Neural cell (in vitro differentiated cells): ENCODE data around the gene TRAF3. TPM values are rescaled to one million over a fixed set of nuclear protein-coding genes. Genes with fewer than 3 reads are reported as not detected.

Source experiments
- H2AFZ ChIP-seq: fragments of 200-600, 300-800 bp; sonication (generic), shearing (Covaris generic); 2 replicates; pipeline ENCODE4 v1.6.0; 2014; ENCODE audit warnings: low read depth, mild to moderate bottlenecking, antibody characterized with exemption, low read length, moderate library complexity
- H3F3A ChIP-seq: fragments of 200-600 bp; shearing (Covaris generic); 2 replicates; pipeline ENCODE4 v1.6.1; 2016; ENCODE audit warnings: mild to moderate bottlenecking, moderate library complexity, mixed read lengths, antibody characterized with exemption, low read length; ENCODE audit not compliant: insufficient read depth, poor library complexity, severe bottlenecking
- H3K27ac ChIP-seq: fragments of 200-600, 300-800 bp; sonication (generic), shearing (Covaris generic); 2 replicates; pipeline ENCODE4 v1.5.1; 2014; ENCODE audit warnings: mild to moderate bottlenecking, low read length, moderate library complexity
- H3K27me3 ChIP-seq: fragments of 300-800, 200-600 bp; sonication (generic), shearing (Covaris generic); 2 replicates; pipeline ENCODE4 v1.6.0; 2014; ENCODE audit warnings: mild to moderate bottlenecking, low read depth, low read length, moderate library complexity; ENCODE audit not compliant: insufficient read depth
- H3K36me3 ChIP-seq: fragments of 300-800, 200-600 bp; sonication (generic), shearing (Covaris generic); 2 replicates; pipeline ENCODE4 v1.5.1; 2014; ENCODE audit warnings: mild to moderate bottlenecking, antibody characterized with exemption, low read length, moderate library complexity; ENCODE audit not compliant: insufficient read depth
- H3K4me2 ChIP-seq: fragments of 300-800, 200-600 bp; sonication (generic), shearing (Covaris generic); 2 replicates; pipeline ENCODE4 v1.6.0; 2014; ENCODE audit warnings: mild to moderate bottlenecking, low read length
- H3K4me3 ChIP-seq: fragments of 300-800, 200-600 bp; sonication (generic), shearing (Covaris generic); 2 replicates; pipeline ENCODE4 v1.5.1; 2014; ENCODE audit warnings: mild to moderate bottlenecking, low read length, moderate library complexity
- H3K79me2 ChIP-seq: fragments of 200-600 bp; shearing (Covaris generic); replicated peaks from 2 replicates; pipeline ENCODE4 v1.6.0; 2014; ENCODE audit warnings: mild to moderate bottlenecking, low read length, moderate library complexity; ENCODE audit not compliant: insufficient read depth
- H3K9ac ChIP-seq: fragments of 300-800, 200-600 bp; sonication (generic), shearing (Covaris generic); 2 replicates; pipeline ENCODE4 v1.6.1; 2016; ENCODE audit warnings: mild to moderate bottlenecking, low read length, mixed read lengths
- H3K9me2 ChIP-seq: fragments of 200-600 bp; shearing (Covaris generic); 2 replicates; pipeline ENCODE4 v1.6.1; 2016; ENCODE audit warnings: mild to moderate bottlenecking, low read length, mixed read lengths; ENCODE audit not compliant: insufficient read depth
- H3K9me3 ChIP-seq: fragments of 200-600, 300-800 bp; sonication (generic), shearing (Covaris generic); 2 replicates; pipeline ENCODE4 v1.6.1; 2016; ENCODE audit warnings: mild to moderate bottlenecking, mixed run types, low read length, moderate library complexity, mixed read lengths
- H4K20me1 ChIP-seq: fragments of 200-600 bp; shearing (Covaris generic); 2 replicates; pipeline ENCODE4 v1.6.1; 2016; ENCODE audit warnings: mild to moderate bottlenecking, mixed run types; ENCODE audit not compliant: insufficient read depth
- EP300 ChIP-seq: fragments of 450-650 bp; conservative IDR thresholded peaks from 2 replicates; pipeline ENCODE4 v1.6.1; 2014; ENCODE audit warnings: antibody characterized with exemption, mild to moderate bottlenecking, moderate library complexity; ENCODE audit not compliant: poor library complexity, severe bottlenecking
- EZH2 ChIP-seq: fragments of 200-600, 300-800 bp; shearing (Covaris generic), sonication (generic); IDR thresholded peaks from 2 replicates; pipeline ENCODE4 v1.6.1; 2014; ENCODE audit warnings: antibody characterized with exemption, low read length, borderline replicate concordance, mild to moderate bottlenecking; ENCODE audit not compliant: insufficient read depth, poor library complexity, severe bottlenecking
- MXI1 ChIP-seq: fragments of 450-650 bp; conservative IDR thresholded peaks from 2 replicates; pipeline ENCODE4 v1.6.1; 2014; ENCODE audit warnings: antibody characterized with exemption, mild to moderate bottlenecking; ENCODE audit not compliant: poor library complexity, severe bottlenecking
- POLR2AphosphoS5 ChIP-seq: IDR thresholded peaks from 2 replicates; pipeline ENCODE4 v1.6.1; 2012
- RAD21 ChIP-seq: fragments of 450-650 bp; conservative IDR thresholded peaks from 2 replicates; pipeline ENCODE4 v1.6.1; 2014; ENCODE audit warnings: antibody characterized with exemption, mild to moderate bottlenecking, moderate library complexity
- REST ChIP-seq: IDR thresholded peaks from 2 replicates; pipeline ENCODE4 v1.6.1; 2012; ENCODE audit warnings: borderline replicate concordance
- SMC3 ChIP-seq: fragments of 450-650 bp; conservative IDR thresholded peaks from 2 replicates; pipeline ENCODE4 v1.6.1; 2014; ENCODE audit warnings: antibody characterized with exemption, mild to moderate bottlenecking, moderate library complexity; ENCODE audit not compliant: poor library complexity
- TAF1 ChIP-seq: IDR thresholded peaks from 2 replicates; pipeline ENCODE4 v1.6.1; 2012; ENCODE audit warnings: low read depth
- polyA plus RNA-seq: library from polyadenylated mRNA; depleted of rRNA; stranded (reverse); fragments of >200 nt; gene quantifications from 2 replicates; pipeline ENCODE4 v1.2.3, GENCODE V29; 2014
- TF ChIP-seq, protein P1 (sequence below): fragments of 450-650 bp; IDR thresholded peaks from 2 replicates; pipeline ENCODE4 v1.5.1; 2014; ENCODE audit warnings: antibody characterized with exemption, mild to moderate bottlenecking, moderate library complexity; ENCODE audit not compliant: poor library complexity, severe bottlenecking

The TRAF3 gene
- polyA plus RNA-seq, 1 donor from 2014 or later = 13.3 TPM

GRCh38 chr14:102948698-102949061 lies 171.4 kb downstream of the TRAF3 start:
- no peaks in the 10 kb centered on the region for H3K9me3 ChIP-seq
- no peak overlapping the region for H3K27ac ChIP-seq
- no peaks in the 10 kb centered on the region for H3K79me2 ChIP-seq
- H2AFZ ChIP-seq = no peak overlapping the region
- TF ChIP-seq REST = no peak
- no peak for TF ChIP-seq MXI1
- TF ChIP-seq RAD21 = no peak
- H3K27me3 ChIP-seq = no peaks in the 10 kb centered on the region
- peaks cover 5% of the 10 kb centered on the region for H3K36me3 ChIP-seq
- H3K4me2 ChIP-seq = no peak overlapping the region
- no peaks in the 10 kb centered on the region for H3K9me2 ChIP-seq
- no peaks in the 10 kb centered on the region for H4K20me1 ChIP-seq
- H3K4me3 ChIP-seq = no peak overlapping the region
- H3F3A ChIP-seq = no peaks in the 10 kb centered on the region
- no peak overlapping the region for H3K9ac ChIP-seq

DNA sequence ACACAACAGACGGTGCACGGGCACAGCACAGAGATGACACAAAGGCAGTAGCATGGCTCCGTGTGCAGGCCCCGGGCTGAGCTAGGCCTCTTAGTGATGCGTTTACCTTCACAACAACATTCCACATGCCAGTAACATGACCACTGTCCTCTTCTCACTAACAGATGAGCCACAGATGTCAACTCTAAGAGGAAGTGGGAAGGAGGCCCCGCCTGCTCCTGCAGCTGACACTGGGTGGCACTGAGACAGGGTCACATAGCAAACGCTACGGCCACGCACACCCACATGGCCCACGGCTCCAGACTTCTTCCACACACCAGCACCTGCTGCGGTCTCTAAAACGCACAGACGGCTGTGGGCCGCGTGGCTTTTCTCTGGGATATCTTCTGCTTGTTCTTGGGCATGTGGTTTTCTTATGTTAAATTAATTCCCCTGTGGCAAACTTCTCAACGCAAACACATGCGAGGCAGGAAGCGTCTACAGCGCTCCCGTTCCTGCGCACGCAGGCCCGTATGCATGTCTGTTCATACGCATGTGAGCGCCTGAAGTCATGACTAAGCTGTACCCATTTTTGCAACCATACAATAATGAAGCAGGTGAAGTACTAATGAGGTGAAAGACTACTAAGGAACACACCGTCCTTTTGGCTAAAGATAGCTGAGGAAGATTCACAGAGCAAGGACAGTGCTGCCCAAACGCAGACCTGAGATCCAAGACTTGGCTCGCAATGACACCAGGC lies 172.0 kb downstream of the TRAF3 start:
- Histone ChIP-seq H3K4me2 (no peak overlapping the region), H3F3A (no peaks in the 10 kb centered on the region), H3K36me3 (peaks cover 5% of the 10 kb centered on the region), H3K9me3 (no peaks in the 10 kb centered on the region), H3K27me3 (no peaks in the 10 kb centered on the region), H3K27ac (no peak overlapping the region), H3K9me2 (no peaks in the 10 kb centered on the region), H2AFZ (no peak overlapping the region), H3K4me3 (no peak overlapping the region), H4K20me1 (no peaks in the 10 kb centered on the region), H3K79me2 (no peaks in the 10 kb centered on the region), H3K9ac (no peak overlapping the region)
- no peak for TF ChIP-seq TAF1
- TF ChIP-seq, protein P1, sequence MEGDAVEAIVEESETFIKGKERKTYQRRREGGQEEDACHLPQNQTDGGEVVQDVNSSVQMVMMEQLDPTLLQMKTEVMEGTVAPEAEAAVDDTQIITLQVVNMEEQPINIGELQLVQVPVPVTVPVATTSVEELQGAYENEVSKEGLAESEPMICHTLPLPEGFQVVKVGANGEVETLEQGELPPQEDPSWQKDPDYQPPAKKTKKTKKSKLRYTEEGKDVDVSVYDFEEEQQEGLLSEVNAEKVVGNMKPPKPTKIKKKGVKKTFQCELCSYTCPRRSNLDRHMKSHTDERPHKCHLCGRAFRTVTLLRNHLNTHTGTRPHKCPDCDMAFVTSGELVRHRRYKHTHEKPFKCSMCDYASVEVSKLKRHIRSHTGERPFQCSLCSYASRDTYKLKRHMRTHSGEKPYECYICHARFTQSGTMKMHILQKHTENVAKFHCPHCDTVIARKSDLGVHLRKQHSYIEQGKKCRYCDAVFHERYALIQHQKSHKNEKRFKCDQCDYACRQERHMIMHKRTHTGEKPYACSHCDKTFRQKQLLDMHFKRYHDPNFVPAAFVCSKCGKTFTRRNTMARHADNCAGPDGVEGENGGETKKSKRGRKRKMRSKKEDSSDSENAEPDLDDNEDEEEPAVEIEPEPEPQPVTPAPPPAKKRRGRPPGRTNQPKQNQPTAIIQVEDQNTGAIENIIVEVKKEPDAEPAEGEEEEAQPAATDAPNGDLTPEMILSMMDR = no peak
- TF ChIP-seq EZH2 = no peak
- TF ChIP-seq POLR2AphosphoS5 = no peak
- TF ChIP-seq MXI1 = no peak
- TF ChIP-seq REST = no peak
- TF ChIP-seq RAD21 = no peak
- no peak for TF ChIP-seq EP300
- TF ChIP-seq SMC3 = no peak
